ENCODE measurements around the gene TINCR.

Gene TINCR

DNA sequence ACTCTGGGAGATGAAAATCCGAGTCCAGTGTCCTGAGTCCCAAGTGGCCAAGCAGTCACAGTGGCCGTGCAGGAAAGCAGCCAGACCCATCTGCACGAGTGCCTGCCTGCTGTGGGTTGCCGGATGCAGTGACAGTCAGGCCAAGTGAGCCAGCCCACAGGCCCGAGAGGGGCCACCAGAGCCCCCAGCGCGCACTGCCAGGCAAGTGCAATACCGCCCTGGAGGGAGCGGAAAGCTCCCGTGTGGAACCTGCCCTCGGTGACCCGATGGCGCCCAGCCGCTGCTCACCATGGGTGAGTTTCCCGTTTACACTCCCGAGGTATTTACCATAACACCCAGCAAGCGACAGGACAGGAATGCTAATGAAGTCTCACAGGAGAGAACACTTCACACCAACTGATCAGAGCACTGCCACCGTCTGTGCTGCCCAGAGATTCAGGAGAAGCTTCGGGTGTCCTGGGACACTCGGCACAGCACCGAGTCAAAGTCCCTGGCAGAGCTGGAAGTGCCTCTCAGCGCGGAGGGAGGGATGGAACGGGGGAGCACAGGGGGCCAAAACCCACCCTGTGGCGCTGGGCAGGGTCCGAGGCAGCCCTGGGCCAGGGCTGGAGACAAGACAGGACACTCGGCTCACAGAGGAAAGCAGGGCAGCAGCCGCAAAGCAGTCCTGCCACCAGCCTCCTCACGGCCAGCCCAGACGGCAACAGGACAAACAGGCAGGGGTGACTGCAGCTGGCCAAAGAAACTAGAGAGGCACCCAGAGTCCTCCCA lies 21.3 kb upstream of the TINCR start:
- H3F3A ChIP-seq (ENCODE audit: insufficient read depth): no peaks in the 10 kb centered on the region
- TF ChIP-seq, protein P1, sequence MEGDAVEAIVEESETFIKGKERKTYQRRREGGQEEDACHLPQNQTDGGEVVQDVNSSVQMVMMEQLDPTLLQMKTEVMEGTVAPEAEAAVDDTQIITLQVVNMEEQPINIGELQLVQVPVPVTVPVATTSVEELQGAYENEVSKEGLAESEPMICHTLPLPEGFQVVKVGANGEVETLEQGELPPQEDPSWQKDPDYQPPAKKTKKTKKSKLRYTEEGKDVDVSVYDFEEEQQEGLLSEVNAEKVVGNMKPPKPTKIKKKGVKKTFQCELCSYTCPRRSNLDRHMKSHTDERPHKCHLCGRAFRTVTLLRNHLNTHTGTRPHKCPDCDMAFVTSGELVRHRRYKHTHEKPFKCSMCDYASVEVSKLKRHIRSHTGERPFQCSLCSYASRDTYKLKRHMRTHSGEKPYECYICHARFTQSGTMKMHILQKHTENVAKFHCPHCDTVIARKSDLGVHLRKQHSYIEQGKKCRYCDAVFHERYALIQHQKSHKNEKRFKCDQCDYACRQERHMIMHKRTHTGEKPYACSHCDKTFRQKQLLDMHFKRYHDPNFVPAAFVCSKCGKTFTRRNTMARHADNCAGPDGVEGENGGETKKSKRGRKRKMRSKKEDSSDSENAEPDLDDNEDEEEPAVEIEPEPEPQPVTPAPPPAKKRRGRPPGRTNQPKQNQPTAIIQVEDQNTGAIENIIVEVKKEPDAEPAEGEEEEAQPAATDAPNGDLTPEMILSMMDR (IDR thresholded peaks at IDR 0.05; ENCODE audit: insufficient read depth, low read length, poor library complexity, severe bottlenecking): no peak
- TF ChIP-seq EZH2phosphoT487 (conservative IDR thresholded peaks at IDR 0.05; ENCODE audit: low read length): no peak
- H3K36me3 ChIP-seq (ENCODE audit: low read length): 0 out of 2 replicates have a peak, but pooled peaks cover 6% of the 10 kb centered on the region
- no peaks in the 10 kb centered on the region for H3K9me2 ChIP-seq (replicated peaks; ENCODE audit: insufficient read depth, low read length)
- H4K20me1 ChIP-seq (ENCODE audit: low read depth, low read length): no peaks in the 10 kb centered on the region
- no peak overlapping the region for H3K27ac ChIP-seq (ENCODE audit: low read depth, low read length)
- no peak overlapping the region for H3K4me2 ChIP-seq (ENCODE audit: low read depth, low read length, poor library complexity, severe bottlenecking)
- H2AFZ ChIP-seq (ENCODE audit: low read depth, low read length, severe bottlenecking): no peak overlapping the region
- H3K27me3 ChIP-seq (ENCODE audit: low read length): no peaks in the 10 kb centered on the region
- H3K79me2 ChIP-seq (ENCODE audit: insufficient read depth, low read length): no peaks in the 10 kb centered on the region
- no peak overlapping the region for H3K9ac ChIP-seq (ENCODE audit: low read length)
- no peak overlapping the region for H3K4me3 ChIP-seq (ENCODE audit: insufficient read depth, low read length, poor library complexity, severe bottlenecking)
- H3K9me3 ChIP-seq (ENCODE audit: insufficient read depth, low read length): no peaks in the 10 kb centered on the region

DNA sequence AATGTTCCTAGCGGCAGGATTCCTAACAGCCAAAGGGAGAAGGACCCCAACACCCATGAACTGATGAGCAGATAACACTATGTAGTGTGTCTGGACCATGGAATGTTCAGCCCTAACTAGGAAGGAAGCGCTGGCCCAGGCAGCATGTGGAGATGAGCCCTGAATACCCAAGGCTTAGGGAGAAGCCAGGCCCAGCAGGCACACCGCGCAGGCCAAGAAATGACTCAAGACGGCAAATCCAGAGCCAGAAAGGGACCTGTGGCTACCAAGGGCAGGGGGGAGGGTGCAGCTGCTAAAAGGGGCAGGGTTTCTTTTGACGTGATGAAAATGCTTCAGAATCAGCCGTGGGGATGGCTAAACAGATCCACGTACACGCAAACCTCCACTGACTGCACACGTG lies 20.7 kb upstream of the TINCR start:
- Histone ChIP-seq H3K9ac (ENCODE audit: low read length) (no peak overlapping the region), H2AFZ (ENCODE audit: low read depth, low read length, severe bottlenecking) (no peak overlapping the region), H3K9me3 (ENCODE audit: insufficient read depth, low read length) (no peaks in the 10 kb centered on the region), H3K36me3 (ENCODE audit: low read length) (0 out of 2 replicates have a peak, but pooled peaks cover 6% of the 10 kb centered on the region), H4K20me1 (ENCODE audit: low read depth, low read length) (no peaks in the 10 kb centered on the region), H3K27me3 (ENCODE audit: low read length) (no peaks in the 10 kb centered on the region), H3K4me2 (ENCODE audit: low read depth, low read length, poor library complexity, severe bottlenecking) (no peak overlapping the region), H3K27ac (ENCODE audit: low read depth, low read length) (no peak overlapping the region), H3F3A (ENCODE audit: insufficient read depth) (no peaks in the 10 kb centered on the region), H3K79me2 (ENCODE audit: insufficient read depth, low read length) (no peaks in the 10 kb centered on the region), H3K4me3 (ENCODE audit: insufficient read depth, low read length, poor library complexity, severe bottlenecking) (no peak overlapping the region), H3K9me2 (replicated peaks; ENCODE audit: insufficient read depth, low read length) (no peaks in the 10 kb centered on the region)
- TF ChIP-seq EZH2phosphoT487 (conservative IDR thresholded peaks at IDR 0.05; ENCODE audit: low read length): no peak
- TF ChIP-seq, protein P1 (IDR thresholded peaks at IDR 0.05; ENCODE audit: insufficient read depth, low read length, poor library complexity, severe bottlenecking): no peak

DNA sequence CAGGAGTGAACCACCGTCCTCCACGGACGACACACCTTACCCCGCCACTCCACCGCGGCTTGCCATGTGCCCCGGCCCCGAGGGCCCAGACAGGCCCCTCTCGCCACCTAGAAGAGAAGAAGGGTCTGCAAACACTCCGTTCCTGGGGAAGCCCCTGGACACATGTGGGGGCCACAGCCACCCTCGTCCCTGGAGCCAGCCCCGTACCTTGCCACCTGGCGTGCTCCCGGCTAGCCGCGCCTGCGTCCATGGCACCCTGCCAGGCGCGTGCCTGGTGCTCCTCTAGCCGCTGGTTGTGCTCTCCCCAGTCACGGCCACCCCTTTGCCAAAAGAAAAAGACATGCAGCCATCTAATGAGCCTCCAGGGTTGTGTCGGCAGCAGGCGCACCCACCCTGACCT lies 19.9 kb upstream of the TINCR start:
- Histone ChIP-seq H3K9me3 (ENCODE audit: insufficient read depth, low read length) (no peaks in the 10 kb centered on the region), H3K79me2 (ENCODE audit: insufficient read depth, low read length) (no peaks in the 10 kb centered on the region), H3K9ac (ENCODE audit: low read length) (no peak overlapping the region), H3F3A (ENCODE audit: insufficient read depth) (no peaks in the 10 kb centered on the region), H3K4me2 (ENCODE audit: low read depth, low read length, poor library complexity, severe bottlenecking) (no peak overlapping the region), H3K4me3 (ENCODE audit: insufficient read depth, low read length, poor library complexity, severe bottlenecking) (no peak overlapping the region), H4K20me1 (ENCODE audit: low read depth, low read length) (no peaks in the 10 kb centered on the region), H2AFZ (ENCODE audit: low read depth, low read length, severe bottlenecking) (no peak overlapping the region), H3K27ac (ENCODE audit: low read depth, low read length) (no peak overlapping the region), H3K9me2 (replicated peaks; ENCODE audit: insufficient read depth, low read length) (no peaks in the 10 kb centered on the region), H3K27me3 (ENCODE audit: low read length) (no peaks in the 10 kb centered on the region), H3K36me3 (ENCODE audit: low read length) (0 out of 2 replicates have a peak, but pooled peaks cover 6% of the 10 kb centered on the region)
- no peak for TF ChIP-seq EZH2phosphoT487 (conservative IDR thresholded peaks at IDR 0.05; ENCODE audit: low read length)
- TF ChIP-seq, protein P1 (IDR thresholded peaks at IDR 0.05; ENCODE audit: insufficient read depth, low read length, poor library complexity, severe bottlenecking): no peak

Data from SU-DHL-6 (cell line).